HUES64 (cell line): ENCODE data around the gene C10orf95.

Experiments used
- H3K27ac ChIP-seq: 2 replicates; pipeline ENCODE4 v1.7.0; 2013; ENCODE audit warnings: low read depth, low read length, inconsistent platforms
- H3K27me3 ChIP-seq: 2 replicates; pipeline ENCODE4 v1.6.1; 2013; ENCODE audit warnings: mild to moderate bottlenecking, low read length; ENCODE audit not compliant: insufficient read depth
- H3K36me3 ChIP-seq: 2 replicates; pipeline ENCODE4 v1.6.1; 2013; ENCODE audit warnings: mild to moderate bottlenecking, low read length; ENCODE audit not compliant: insufficient read depth
- H3K4me1 ChIP-seq: 2 replicates; pipeline ENCODE4 v1.6.1; 2013; ENCODE audit warnings: mild to moderate bottlenecking, low read length, moderate library complexity; ENCODE audit not compliant: insufficient read depth
- H3K4me3 ChIP-seq: 2 replicates; pipeline ENCODE4 v1.5.1; 2013; ENCODE audit warnings: mild to moderate bottlenecking, low read length, moderate library complexity
- H3K9ac ChIP-seq: 2 replicates; pipeline ENCODE4 v1.6.1; 2013; ENCODE audit warnings: mild to moderate bottlenecking, low read depth, low read length
- H3K9me3 ChIP-seq: 2 replicates; pipeline ENCODE4 v1.6.1; 2013; ENCODE audit warnings: low read depth, low read length; ENCODE audit not compliant: insufficient read depth
- WGBS: fragments of 150-250, 120-280 bp; methylation state at CpG from one replicate; pipeline ENCODE4 v1.1.7; 2013; ENCODE audit warnings: missing lambda C conversion rate; 5-methylcytosine and 5-hydroxymethylcytosine counted together

C10orf95 gene

GRCh38 chr10:102413806-102414561, 37.4 kb downstream of the C10orf95 start:
- WGBS: 88% methylated on average over 16 of the region's 16 CpGs
- Histone ChIP-seq H3K27ac (no peak overlapping the region), H3K27me3 (peaks cover 38% of the 10 kb centered on the region), H3K4me3 (no peak overlapping the region), H3K9ac (no peak overlapping the region), H3K4me1 (peaks cover 12% of the 10 kb centered on the region; the same call in 1 of the 2 replicates), H3K36me3 (no peaks in the 10 kb centered on the region), H3K9me3 (no peaks in the 10 kb centered on the region)

GRCh38 chr10:102413053-102413705, 38.2 kb downstream of the C10orf95 start:
- Histone ChIP-seq H3K27ac (no peak overlapping the region), H3K9me3 (no peaks in the 10 kb centered on the region), H3K9ac (no peak overlapping the region), H3K36me3 (no peaks in the 10 kb centered on the region), H3K27me3 (peaks cover 43% of the 10 kb centered on the region), H3K4me1 (peaks cover 9% of the 10 kb centered on the region; the same call in 1 of the 2 replicates), H3K4me3 (no peak overlapping the region)
- WGBS: 31% methylated on average over 5 of the region's 5 CpGs

DNA sequence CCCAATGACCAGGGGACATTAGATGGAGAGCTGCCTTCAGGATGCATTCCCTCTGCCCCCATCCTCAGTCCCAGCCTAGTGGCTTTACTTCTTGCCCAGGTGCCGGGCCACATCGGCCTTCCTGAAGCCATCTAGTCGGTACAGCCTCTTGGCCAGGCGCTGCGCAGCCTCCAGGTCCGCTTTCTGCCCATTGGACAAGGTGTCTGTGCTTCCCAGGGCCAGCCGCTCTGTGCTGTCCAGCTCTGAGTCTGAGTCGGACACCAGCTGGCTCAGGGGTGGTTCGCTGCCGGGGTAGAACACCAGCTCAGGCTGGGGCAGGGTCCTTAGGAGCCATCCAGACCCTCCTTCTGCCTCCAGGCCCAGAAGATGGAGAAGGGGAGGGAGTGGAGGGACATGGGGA, 39.0 kb downstream of the C10orf95 start:
- Histone ChIP-seq H3K9ac (no peak overlapping the region), H3K27me3 (peaks cover 51% of the 10 kb centered on the region), H3K9me3 (no peaks in the 10 kb centered on the region), H3K4me3 (no peak overlapping the region), H3K27ac (no peak overlapping the region), H3K36me3 (no peaks in the 10 kb centered on the region), H3K4me1 (peaks cover 8% of the 10 kb centered on the region; the same call in 1 of the 2 replicates)
- WGBS: 90% methylated on average over 10 of the region's 10 CpGs

DNA sequence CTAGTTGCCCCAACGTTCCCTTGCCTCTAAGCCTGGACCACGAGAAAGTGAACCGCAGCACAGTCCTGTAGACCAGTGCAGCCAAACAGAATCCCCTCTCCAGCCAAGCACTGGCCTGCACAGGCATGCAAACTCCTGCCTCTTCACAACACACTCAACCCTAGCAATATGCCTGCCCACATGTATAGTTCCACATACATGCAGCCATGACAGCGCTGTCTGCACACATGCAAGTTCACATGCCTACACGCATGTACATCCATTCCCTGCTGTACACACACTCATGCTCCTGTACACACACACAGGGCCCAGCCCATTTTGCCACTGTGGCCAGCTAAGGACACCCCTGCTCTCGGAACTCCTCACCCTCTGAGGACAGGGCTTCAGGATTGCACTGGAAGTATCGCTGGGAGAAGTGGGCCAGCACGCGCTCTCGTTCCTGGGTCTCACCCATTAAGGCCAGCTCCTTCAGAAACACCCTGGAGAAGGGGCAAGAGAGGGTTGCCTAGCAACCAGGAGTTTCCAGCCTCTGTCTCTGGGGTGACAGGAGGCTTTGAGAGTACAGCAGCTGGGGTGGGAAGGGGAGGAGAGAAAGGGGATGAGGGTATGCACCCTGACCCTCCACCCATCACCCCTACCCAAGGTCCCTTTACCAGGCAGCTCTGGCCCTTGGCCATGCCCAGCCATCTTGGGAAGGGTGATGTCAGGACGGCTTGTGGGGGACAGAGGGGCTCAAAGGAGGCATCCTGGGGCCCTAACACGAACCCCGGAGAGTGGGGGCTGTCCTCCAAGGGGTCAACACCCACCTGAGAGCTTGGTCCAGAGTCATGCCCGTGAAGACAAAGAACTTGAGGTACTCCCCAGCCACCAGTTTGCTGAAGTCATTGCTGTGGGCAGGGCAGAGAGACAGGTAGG, 39.7 kb downstream of the C10orf95 start:
- Histone ChIP-seq H3K9me3 (no peaks in the 10 kb centered on the region), H3K4me3 (peak overlapping the region; percentile 63), H3K27me3 (peaks cover 53% of the 10 kb centered on the region), H3K27ac (no peak overlapping the region), H3K9ac (no peak overlapping the region), H3K4me1 (peaks cover 8% of the 10 kb centered on the region; the same call in 1 of the 2 replicates), H3K36me3 (no peaks in the 10 kb centered on the region)
- 89% methylated on average over 14 of the region's 14 CpGs for WGBS

GRCh38 chr10:102410429-102411073, 40.8 kb downstream of the C10orf95 start:
- H3K4me1 ChIP-seq: peaks cover 8% of the 10 kb centered on the region; the same call in 1 of the 2 replicates
- H3K36me3 ChIP-seq: no peaks in the 10 kb centered on the region
- H3K27me3 ChIP-seq: peaks cover 55% of the 10 kb centered on the region
- H3K9me3 ChIP-seq: no peaks in the 10 kb centered on the region
- peak overlapping the region; percentile 63 for H3K4me3 ChIP-seq
- no peak overlapping the region for H3K27ac ChIP-seq
- H3K9ac ChIP-seq: peak overlapping the region; percentile 33
- WGBS: 4% methylated on average over 48 of the region's 48 CpGs

GRCh38 chr10:102409604-102410428, 41.5 kb downstream of the C10orf95 start:
- Histone ChIP-seq H3K27ac (no peak overlapping the region), H3K9ac (peak overlapping the region; percentile 33), H3K4me3 (peak overlapping the region; percentile 63), H3K36me3 (no peaks in the 10 kb centered on the region), H3K9me3 (no peaks in the 10 kb centered on the region), H3K27me3 (peaks cover 55% of the 10 kb centered on the region), H3K4me1 (peaks cover 8% of the 10 kb centered on the region; the same call in 1 of the 2 replicates)
- 39% methylated on average over 24 of the region's 24 CpGs for WGBS

DNA sequence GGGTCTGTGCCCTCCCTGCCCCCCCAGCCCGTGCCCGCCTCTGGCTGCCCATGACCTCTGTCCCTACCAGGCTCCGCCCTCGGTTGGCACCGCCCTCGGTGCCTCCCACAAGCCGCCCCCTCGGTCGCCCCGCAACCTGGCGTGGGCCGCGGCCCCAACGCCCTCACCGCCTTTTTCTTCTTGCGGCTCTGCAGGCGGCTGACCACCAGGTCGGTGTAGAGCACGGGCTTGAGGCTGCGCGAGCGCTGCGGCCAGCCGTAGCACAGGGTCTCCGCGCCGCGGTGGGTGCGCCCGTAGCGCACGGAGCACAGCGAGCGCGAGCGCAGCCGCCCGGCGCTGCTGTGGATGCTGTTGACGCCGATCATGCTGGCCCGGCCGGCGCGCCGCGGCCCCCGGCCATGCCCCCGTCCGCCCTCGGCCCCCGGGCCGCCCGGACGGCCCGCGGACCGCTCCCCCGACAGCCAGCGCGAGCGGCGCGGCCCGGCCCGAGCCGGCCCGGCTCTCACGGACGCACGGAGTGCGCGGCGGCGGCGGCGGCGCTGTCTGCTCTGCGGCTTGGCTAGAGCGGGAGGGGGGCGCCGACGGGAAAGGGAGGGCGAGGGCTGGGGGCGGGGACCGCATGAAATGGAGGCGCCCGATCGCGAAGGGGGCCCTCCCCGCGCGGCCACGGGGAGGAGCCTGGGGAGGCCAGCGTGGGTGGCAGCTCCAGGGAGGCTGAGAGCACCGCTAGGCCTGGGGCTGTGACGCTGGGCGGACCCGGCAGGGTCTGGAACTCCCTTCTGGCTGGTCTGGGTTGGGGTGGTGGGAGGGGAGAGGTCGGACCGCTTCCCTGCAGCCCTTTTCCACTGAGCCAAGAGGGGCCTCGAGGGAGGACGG, 42.4 kb downstream of the C10orf95 start:
- H3K4me3 ChIP-seq: peak overlapping the region; percentile 63
- no peak overlapping the region; the same call in 1 of the 2 replicates for H3K9ac ChIP-seq
- H3K27me3 ChIP-seq: peaks cover 55% of the 10 kb centered on the region
- peaks cover 8% of the 10 kb centered on the region; the same call in 1 of the 2 replicates for H3K4me1 ChIP-seq
- no peak overlapping the region for H3K27ac ChIP-seq
- H3K36me3 ChIP-seq: no peaks in the 10 kb centered on the region
- WGBS: 1% methylated on average over 101 of the region's 103 CpGs
- H3K9me3 ChIP-seq: no peaks in the 10 kb centered on the region

- Histone ChIP-seq H3K4me3 (peak overlapping the region; percentile 63), H3K9me3 (no peaks in the 10 kb centered on the region), H3K36me3 (no peaks in the 10 kb centered on the region), H3K4me1 (peaks cover 8% of the 10 kb centered on the region; the same call in 1 of the 2 replicates), H3K27ac (no peak overlapping the region), H3K27me3 (peaks cover 55% of the 10 kb centered on the region), H3K9ac (no peak overlapping the region)
- 72% methylated on average over 14 of the region's 14 CpGs for WGBS
Observed at GRCh38 chr10:102408131-102408727, 43.1 kb downstream of the C10orf95 start.

DNA sequence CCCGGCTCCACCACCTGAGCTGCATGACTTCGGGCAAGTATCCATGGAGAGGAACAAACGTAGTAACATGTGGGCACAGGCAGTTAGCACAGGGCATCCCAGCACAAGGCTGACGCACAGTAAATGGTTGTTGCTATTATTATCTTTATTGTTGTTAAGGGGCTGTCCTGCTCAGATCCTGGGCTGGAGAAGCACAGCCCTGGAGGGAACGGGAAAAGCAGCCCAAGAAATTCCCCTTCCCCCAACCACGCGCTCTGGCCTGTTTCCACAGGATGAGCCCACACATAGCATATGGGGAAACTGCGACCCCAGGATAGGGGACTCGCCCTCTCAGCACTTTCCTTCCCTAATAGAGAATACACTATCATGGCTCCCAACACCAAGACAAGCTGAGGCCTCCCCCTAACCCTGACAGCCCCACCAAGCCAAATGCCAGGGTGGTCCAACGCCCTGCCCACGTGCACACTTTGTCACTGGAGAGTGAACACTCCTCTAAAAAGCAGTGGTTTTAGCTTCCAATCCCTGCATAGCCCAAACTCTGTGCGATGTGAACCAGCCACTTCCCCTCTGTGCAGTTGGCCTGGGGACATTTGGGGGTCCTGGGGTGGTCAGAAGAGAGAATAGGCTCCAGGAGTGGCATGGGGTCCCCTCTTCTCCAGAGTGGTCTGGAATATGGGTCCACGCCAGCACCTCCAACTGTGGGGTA, 43.8 kb downstream of the C10orf95 start:
- H3K27ac ChIP-seq: no peak overlapping the region
- H3K4me1 ChIP-seq: peaks cover 8% of the 10 kb centered on the region; the same call in 1 of the 2 replicates
- no peaks in the 10 kb centered on the region for H3K9me3 ChIP-seq
- H3K9ac ChIP-seq: no peak overlapping the region
- H3K27me3 ChIP-seq: peaks cover 55% of the 10 kb centered on the region
- 0 out of 2 replicates have a peak, but pooled peaks cover under 1% of the 10 kb centered on the region for H3K36me3 ChIP-seq
- WGBS: 87% methylated on average over 13 of the region's 13 CpGs
- H3K4me3 ChIP-seq: no peak overlapping the region
